Hypothalamus (tissue), 51 donors: Measurements from ENCODE around the gene ACSL5.
A peak's percentile ranks its signal among the peaks of the same experiment; 100 is the strongest.
"Not testable (repeated sequence)": the region's sequence is repeated elsewhere in the genome, so short reads cannot be mapped to it uniquely, and the experiment has no call there.

Experiments
- DNase-seq, 51 donors: peaks; one replicate each; lab custom pipeline; 2025; lab: John Stamatoyannopoulos, UW

The ACSL5 gene

DNA sequence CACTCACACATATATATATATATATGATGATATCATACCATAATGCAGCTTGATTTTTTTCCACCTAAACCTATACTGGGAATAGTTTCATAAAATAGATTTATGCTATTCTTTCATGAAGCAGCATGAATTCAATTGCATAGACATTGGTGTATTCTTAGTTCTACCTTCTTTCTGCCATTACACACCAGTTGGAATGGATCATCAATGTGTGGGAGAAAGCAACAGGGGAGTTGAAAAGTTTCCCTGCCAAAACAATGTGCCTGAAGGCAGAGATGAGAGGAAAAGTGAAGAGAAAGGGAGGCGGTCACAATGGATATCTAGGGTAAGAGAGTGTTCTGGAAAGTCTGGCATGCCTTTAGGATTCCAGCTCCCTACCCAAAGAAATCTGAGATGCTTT is 25.2 kb upstream of the ACSL5 start:
- no peak for DNase-seq

DNA sequence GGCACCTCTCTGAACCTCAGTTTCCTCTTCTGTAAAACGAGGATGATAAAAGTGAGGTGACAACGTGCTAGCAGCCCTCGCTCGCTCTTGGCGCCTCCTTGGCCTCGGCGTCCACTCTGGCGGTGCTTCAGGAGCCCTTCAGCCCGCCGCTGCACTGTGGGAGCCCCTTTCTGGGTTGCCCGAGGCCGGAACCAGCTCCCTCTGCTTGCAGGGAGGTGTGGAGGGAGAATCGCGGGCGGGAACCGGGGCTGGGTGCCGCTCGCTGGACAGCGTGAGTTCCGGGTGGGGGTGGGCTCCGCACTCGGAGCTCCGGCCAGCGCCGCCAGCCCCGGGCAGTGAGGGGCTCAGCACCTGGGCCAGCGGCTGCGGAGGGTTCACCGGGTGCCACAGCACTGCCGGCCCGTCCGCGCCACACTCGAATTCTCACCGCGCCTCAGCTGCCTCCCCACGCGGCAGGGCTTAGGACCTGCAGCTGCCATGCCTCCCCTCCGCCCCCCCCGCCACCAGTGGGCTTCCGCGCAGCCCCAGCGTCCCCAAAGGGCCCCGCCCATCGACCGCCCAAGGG is 24.3 kb upstream of the ACSL5 start:
- no peak for DNase-seq

DNA sequence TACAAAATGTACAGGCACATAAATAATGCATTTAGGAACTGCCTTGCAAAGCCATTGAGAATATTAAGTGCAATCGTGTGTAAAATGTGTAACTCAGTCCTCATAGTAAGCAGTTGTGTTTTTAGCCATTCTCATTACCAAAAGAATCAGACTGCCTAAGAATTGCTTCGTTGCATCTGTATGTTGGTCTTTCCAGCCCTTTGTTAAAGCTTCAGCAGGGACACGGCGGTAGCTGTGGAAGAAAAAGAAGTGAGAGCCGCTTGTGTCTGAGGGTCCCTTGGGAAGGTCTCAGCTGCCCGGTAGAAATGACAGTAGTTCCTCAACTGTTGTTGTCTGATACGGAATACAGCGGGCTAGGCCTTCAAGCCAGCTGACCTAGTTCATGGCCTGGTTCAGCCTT is 22.8 kb upstream of the ACSL5 start:
- DNase-seq = no peak

- DNase-seq = no peak
Measured at GRCh38 chr10:112352044-112352443, 21.9 kb upstream of the ACSL5 start.

DNA sequence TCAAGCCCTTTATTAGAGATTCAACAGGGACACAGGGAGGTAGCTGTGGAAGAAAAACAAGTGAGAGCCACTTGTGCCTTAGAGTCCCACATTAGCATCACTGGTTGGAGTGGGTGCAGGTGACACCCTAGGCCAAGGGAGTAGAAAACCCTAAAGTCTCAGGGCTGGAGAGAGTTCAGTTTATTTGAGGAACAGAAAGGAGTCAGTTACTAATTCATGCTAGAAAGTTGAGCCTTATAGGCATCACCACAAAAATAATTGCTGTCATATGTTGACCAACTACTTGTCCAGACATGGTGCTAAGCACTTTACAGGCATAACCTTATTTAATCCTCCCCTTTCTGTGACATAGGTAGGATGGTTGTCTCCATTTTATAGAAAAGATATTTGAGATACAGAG is 20.9 kb upstream of the ACSL5 start:
- DNase-seq = no peak

- no peak for DNase-seq
Measured at GRCh38 chr10:112356686-112357085, 17.2 kb upstream of the ACSL5 start.

- DNase-seq = no peak
Measured at GRCh38 chr10:112359606-112360307, 14.2 kb upstream of the ACSL5 start.

DNA sequence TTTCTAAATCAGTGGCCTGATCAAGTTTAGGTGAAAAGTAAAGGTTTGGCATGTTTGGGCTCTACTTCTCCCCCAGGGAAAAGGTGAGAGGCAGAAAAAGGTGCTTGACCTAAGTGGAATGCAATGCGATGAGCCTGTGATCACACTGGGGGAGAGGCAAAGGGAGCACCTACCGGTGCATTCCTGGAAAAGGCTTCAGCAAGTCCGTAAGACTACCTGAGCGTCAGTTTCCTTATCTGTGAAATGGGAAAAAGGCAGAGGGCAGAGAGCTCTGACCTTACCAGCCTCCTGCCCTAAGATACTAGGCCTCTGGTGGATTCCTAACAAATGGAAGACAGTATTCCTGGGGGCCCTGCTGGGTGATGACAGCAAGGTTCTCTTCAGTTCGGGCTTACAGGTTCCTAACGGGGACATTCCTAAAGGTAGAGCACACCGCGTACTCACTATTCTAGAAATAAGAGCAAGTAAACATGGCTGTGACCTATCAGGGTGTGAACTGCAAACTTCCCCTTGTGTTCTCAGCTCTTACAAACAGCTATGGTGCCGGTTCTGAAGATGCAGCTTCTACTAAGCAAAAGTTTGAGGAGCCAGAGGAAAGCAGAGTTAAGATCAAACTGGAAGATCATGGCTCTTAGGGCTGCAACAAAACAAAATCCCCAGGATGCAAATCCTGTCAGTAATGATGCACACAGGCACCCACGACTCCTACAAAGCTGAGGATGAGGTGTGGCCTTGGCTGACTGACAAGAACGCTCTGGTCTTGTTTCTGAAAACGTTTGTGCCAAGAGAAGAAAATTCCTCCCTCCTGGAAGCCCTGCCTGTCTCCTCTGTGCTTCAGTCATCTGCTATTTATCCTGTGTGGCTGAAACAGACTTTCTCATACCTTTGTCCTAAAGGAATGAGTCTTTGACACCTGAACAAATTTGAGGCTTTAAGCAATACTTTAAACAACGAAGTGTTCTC is 13.3 kb upstream of the ACSL5 start:
- peak in 1 of 51 donors; percentile 26 for DNase-seq

- peak in 15 of 51 donors; percentile 1 to 16 (median 7) for DNase-seq
Measured at GRCh38 chr10:112361951-112362751, 11.8 kb upstream of the ACSL5 start.

- no peak for DNase-seq
Measured at GRCh38 chr10:112362833-112363232, 11.1 kb upstream of the ACSL5 start.

DNA sequence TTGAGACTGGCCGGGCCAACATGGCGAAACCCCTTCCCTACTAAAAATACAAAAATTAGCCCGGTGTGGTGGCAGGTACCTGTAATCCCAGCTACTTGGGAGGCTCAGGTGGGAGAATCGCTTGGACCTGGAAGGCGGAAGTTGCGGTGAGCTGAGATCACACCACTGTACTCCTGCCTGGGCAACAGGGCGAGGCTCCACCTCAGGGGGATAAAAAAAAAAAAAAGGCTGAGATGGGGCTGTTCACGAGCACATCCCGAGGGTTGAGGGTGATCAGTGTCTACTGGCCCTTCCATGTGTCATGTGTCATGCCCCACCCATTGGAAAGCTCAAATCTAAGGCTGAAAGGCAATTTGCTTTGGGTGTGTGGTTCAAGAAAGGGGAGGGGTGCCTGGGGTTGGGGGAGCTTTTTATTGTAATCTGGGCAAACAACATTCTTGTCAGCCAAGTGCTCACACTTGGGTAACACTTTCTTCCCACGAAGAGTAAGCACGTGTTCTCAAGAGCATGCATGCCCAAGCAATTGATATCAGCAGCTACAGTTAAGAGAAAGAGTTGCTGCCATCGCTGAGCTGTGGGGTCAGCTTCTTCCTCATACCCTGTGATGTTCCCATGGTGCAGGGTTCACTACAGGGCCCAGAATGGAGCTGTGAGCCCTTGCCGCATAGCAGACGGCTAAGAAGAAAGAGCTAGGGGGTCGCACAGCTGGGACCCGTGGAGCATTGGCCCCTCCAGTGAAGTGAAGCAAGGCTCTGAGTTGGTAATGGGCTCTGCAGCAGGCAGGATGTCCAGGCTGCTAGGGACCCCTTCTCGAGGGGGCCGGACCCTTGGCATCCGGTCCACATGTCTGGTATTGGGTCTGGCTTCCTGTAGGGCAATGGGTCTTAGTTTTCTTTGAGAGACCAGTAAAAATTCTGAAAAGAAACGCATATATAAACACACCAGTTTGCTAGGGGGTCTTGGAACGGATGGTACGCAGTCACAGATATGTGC is 9.9 kb upstream of the ACSL5 start:
- DNase-seq = no peak

- DNase-seq = no peak
Measured at GRCh38 chr10:112365014-112365432, 8.9 kb upstream of the ACSL5 start.

- no peak for DNase-seq
Measured at GRCh38 chr10:112365451-112365850, 8.5 kb upstream of the ACSL5 start.

- no peak for DNase-seq
Measured at GRCh38 chr10:112366992-112367391, 6.9 kb upstream of the ACSL5 start.

DNA sequence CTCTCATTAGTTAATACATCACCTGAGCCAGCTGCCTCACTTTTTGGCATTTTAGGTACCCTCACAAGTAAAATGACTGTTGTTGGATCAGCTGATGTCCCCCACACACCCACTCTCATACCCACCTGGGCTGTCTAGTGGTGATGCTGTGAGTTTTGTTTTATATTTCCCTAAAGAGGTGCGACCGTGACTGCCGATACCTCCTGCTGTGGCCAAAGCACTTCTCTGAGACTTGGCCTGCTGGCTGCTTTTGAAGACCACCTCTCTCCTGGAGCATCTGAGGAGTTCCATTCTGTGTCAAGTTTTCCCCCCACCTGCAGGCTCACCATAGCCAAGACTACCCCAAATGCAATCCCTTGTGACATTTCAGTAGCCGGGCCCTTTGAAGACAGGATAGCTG is 6.4 kb upstream of the ACSL5 start:
- no peak for DNase-seq

DNA sequence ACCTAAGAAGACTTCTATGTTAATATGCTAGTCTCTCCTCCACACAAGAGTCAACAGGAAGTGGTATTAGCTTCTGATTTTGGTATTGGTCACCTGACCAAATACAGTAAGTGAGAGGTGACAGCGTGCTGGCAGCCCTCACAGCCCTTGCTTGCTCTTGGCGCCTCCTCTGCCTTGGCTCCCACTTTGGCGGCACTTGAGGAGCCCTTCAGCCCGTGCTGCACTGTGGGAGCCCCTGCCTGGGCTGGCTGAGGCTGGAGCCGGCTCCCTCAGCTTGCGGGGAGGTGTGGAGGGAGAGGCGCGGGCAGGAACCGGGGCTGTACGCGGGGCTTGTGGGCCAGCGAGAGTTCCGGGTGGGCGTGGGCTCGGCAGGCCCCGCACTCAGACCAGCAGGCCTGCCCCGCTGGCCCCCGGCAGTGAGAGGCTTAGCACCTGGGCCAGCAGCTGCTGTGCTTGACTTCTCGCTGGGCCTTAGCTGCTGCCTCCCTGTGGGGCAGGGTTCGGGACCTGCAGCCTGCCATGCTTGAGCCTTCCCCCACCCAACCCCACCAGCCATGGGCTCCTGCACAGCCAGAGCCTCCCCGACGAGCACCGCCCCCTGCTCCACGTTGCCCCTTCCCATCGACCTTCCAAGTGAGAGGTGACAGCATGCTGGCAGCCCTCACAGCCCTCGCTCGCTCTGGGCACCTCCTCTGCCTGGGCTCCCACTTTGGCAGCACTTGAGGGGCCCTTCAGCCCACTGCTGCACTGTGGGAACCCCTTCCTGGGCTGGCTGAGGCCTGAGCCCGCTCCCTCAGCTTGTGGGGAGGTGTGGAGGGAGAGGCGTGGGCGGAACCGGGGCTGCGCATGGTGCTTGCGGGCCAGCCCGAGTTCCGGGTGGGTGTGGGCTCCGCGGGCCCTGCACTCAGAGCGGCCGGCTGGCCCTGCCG is 4.2 kb upstream of the ACSL5 start:
- no peak for DNase-seq

GRCh38 chr10:112370424-112370819 is 3.5 kb upstream of the ACSL5 start:
- no peak for DNase-seq

DNA sequence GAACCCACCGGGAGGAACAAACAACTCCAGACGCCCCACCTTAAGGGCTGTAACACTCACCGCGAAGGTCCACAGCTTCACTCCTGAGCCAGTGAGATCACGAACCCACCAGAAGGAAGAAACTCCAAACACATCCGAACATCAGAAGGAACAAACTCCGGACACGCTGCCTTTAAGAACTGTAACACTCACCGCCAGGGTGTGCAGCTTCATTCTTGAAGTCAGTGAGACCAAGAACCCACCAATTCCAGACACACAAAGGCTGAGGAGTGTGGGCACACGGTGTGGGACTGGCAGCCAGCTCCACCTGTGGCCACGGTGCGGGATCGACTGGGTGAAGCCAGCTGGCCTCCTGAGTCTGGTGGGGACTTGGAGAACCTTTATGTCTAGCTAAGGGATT is 2.6 kb upstream of the ACSL5 start:
- DNase-seq = not testable (repeated sequence)
